Testis (tissue), 3 donors: ENCODE measurements around the gene LIPE. TPM values are rescaled to one million over a fixed set of nuclear protein-coding genes. Genes with fewer than 3 reads are reported as not detected.

Source experiments
- DNase-seq: peaks from one replicate; pipeline ENCODE4 v3.0.0-alpha.2; 2019
- H3K27ac ChIP-seq, 2 donors: fragments of 200-600 bp; sonication (generic); one replicate each; pipeline ENCODE4 v1.5.1; 2019
- H3K27me3 ChIP-seq: fragments of 200-600 bp; sonication (generic); one replicate; pipeline ENCODE4 v1.5.1; 2019
- H3K36me3 ChIP-seq: fragments of 200-600 bp; sonication (generic); one replicate; pipeline ENCODE4 v1.5.1; 2017; ENCODE audit warnings: low read depth; ENCODE audit errors: missing control alignments
- H3K4me1 ChIP-seq: fragments of 200-600 bp; sonication (generic); one replicate; pipeline ENCODE4 v1.5.1; 2019
- H3K4me3 ChIP-seq, 2 donors: fragments of 200-600 bp; sonication (generic); one replicate each; pipeline ENCODE4 v1.5.1; 2017 to 2019
- H3K9me3 ChIP-seq: fragments of 200-600 bp; sonication (generic); one replicate; pipeline ENCODE4 v1.5.1; 2017
- POLR2A ChIP-seq: fragments of 450-650 bp; IDR thresholded peaks from one replicate; pipeline ENCODE4 v1.6.1; 2017; ENCODE audit warnings: antibody characterized with exemption, mild to moderate bottlenecking, moderate library complexity
- WGBS, 2 donors: methylation state at CpG; one replicate each; pipeline ENCODE4 v1.1.5; 2018; 5-methylcytosine and 5-hydroxymethylcytosine counted together
- intact Hi-C: fragments of 100-400 bp; cut with DNase I; formaldehyde crosslinking; loops from one replicate; pipeline ENCODE4 v1.15.1; 2023; ENCODE audit warnings: low total_unique reads
- polyA plus RNA-seq: library from polyadenylated mRNA; stranded (reverse); fragments of 350-450 nt; fragmentation: Illumina TruSeq; extraction: RNeasy Lipid Tissue Mini Kit (QIAGEN cat#74804); gene quantifications from one replicate; pipeline ENCODE4 v1.2.3, GENCODE V29; 2014; ENCODE audit warnings: low read depth, low replicate concordance; ENCODE audit not compliant: insufficient read depth
- total RNA-seq, 2 donors: library from RNA; depleted of rRNA; stranded (reverse); fragments of >200 nt; gene quantifications; one replicate each; pipeline ENCODE4 v1.2.3, GENCODE V29; 2016
- TF ChIP-seq, protein P1 (sequence below), 3 experiments: fragments of 450-650 bp in 2 of 3; fragments of 200-600 bp in 1 of 3; sonication (generic) in 1 of 3; IDR thresholded peaks; one replicate each; pipeline ENCODE4 v1.5.1; 2016 to 2019; ENCODE audit warnings: antibody characterized with exemption in 3 of 3, mild to moderate bottlenecking in 2 of 3, moderate library complexity in 1 of 3

The LIPE gene
- total and polyA plus RNA-seq, 3 donors from 2014 or later = 49.2 to 131 (median 73.5) TPM

DNA sequence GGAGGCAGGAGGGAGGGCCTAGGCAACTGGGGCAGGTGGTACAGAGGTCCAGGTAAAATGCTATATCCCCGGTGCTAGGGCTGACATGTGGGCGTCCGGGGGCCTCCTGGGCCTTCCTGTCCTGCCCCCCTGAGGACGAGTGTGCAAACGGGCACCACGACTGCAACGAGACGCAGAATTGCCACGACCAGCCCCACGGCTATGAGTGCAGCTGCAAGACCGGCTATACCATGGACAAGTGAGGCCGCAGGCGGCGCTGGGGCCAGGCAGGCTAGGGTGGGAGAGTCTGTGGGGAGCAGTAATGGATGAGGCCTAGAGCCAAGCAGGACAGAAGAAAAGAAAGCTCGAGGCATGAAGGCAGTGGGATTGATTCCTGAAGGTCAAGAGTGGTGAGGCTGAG is 58.4 kb downstream of the LIPE start:
- H3K27ac ChIP-seq = no peak overlapping the region
- intact Hi-C loops = no loop called here
- no peak for TF ChIP-seq POLR2A
- TF ChIP-seq, protein P1, sequence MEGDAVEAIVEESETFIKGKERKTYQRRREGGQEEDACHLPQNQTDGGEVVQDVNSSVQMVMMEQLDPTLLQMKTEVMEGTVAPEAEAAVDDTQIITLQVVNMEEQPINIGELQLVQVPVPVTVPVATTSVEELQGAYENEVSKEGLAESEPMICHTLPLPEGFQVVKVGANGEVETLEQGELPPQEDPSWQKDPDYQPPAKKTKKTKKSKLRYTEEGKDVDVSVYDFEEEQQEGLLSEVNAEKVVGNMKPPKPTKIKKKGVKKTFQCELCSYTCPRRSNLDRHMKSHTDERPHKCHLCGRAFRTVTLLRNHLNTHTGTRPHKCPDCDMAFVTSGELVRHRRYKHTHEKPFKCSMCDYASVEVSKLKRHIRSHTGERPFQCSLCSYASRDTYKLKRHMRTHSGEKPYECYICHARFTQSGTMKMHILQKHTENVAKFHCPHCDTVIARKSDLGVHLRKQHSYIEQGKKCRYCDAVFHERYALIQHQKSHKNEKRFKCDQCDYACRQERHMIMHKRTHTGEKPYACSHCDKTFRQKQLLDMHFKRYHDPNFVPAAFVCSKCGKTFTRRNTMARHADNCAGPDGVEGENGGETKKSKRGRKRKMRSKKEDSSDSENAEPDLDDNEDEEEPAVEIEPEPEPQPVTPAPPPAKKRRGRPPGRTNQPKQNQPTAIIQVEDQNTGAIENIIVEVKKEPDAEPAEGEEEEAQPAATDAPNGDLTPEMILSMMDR (IDR thresholded peaks at IDR 0.05) = no peak
- H3K27me3 ChIP-seq = no peaks in the 10 kb centered on the region
- 91% methylated on average over 12 to 15 of the region's 15 CpGs for WGBS, 2 donors
- no peaks in the 10 kb centered on the region for H3K9me3 ChIP-seq
- no peak for DNase-seq
- no peaks in the 10 kb centered on the region for H3K4me1 ChIP-seq
- H3K36me3 ChIP-seq = no peaks in the 10 kb centered on the region
- no peak overlapping the region for H3K4me3 ChIP-seq

DNA sequence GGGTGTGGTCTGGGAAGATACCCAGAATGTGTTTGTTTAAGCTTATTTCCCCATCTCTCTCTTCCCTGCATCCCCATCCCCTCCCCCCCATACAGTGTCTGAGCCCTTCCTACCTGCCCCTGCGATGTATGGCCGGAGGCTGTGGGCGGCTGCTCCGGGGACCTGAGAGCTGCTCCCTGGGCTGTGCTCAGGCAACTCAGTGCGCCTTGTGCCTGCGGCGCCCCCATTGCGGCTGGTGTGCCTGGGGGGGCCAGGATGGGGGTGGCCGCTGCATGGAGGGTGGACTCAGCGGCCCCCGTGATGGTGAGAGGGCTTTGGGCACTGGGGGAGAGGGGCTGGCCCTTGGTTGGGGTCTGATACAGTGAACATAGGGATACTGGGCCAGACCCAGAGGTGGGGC is 58.8 kb downstream of the LIPE start:
- TF ChIP-seq, protein P1 (IDR thresholded peaks at IDR 0.05) = no peak
- TF ChIP-seq POLR2A = no peak

DNA sequence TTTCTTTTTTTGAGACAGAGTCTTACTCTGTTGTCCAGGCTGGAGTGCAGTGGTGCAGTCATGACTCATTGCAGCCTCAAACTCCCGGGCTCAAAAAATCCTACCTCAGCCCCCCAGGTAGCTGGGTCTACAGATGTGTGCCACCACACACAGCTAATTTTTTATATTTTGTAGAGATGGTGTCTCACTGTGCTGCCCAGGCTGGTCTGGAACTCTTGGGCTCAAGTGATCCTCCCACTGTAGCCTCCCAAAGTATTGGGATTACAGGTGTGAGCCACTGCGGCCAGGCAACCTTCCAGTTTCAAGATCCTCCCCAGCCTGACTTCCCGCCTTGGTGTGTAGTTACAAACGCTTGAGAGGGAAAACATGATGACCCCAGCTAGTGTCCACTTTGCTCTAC is 59.3 kb downstream of the LIPE start:
- no peak overlapping the region for H3K27ac ChIP-seq
- no peaks in the 10 kb centered on the region for H3K9me3 ChIP-seq
- intact Hi-C loops = no loop called here
- DNase-seq = no peak
- no peaks in the 10 kb centered on the region for H3K36me3 ChIP-seq
- TF ChIP-seq, protein P1 (IDR thresholded peaks at IDR 0.05) = no peak
- TF ChIP-seq POLR2A = no peak
- 85 to 92% methylated on average over 4 of the region's 4 CpGs for WGBS, 2 donors
- H3K4me3 ChIP-seq = no peak overlapping the region
- H3K27me3 ChIP-seq = no peaks in the 10 kb centered on the region
- no peaks in the 10 kb centered on the region for H3K4me1 ChIP-seq

More for the DNA sequence above, 58.8 kb downstream of the LIPE start:
- DNase-seq = no peak
- WGBS, 2 donors = 98% methylated on average over 10 of the region's 11 CpGs; no CpG with 5 or more reads in 1 of the 2 donors
- H3K4me1 ChIP-seq = no peaks in the 10 kb centered on the region
- no peaks in the 10 kb centered on the region for H3K36me3 ChIP-seq
- no peaks in the 10 kb centered on the region for H3K27me3 ChIP-seq
- H3K4me3 ChIP-seq = no peak overlapping the region
- intact Hi-C loops = no loop called here
- no peaks in the 10 kb centered on the region for H3K9me3 ChIP-seq
- H3K27ac ChIP-seq = no peak overlapping the region

DNA sequence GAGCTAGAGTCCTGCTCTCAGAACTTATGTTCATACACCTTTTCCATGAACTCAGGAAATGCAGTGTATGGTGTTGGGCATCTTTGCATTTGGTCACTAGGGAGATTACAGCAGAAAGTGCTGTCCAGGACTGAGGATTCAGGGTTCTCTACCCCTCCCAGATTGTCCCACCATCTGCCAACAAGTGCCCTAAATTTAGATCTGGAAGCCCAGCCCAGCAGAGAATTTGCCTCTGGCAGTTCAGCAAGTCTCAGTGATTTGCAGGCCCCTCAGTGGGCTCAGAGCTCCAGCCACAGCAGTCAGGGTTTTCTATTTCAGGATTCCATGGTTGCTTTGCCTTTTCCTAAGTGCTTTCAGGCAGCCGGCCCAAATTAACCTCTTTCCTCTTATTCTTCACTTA is 60.5 kb downstream of the LIPE start:
- no peak overlapping the region for H3K4me3 ChIP-seq
- no peak overlapping the region for H3K27ac ChIP-seq
- 78 to 83% methylated on average over 1 of the region's 1 CpG for WGBS, 2 donors
- no peak for DNase-seq
- no peaks in the 10 kb centered on the region for H3K4me1 ChIP-seq
- H3K36me3 ChIP-seq = no peaks in the 10 kb centered on the region
- TF ChIP-seq, protein P1 (IDR thresholded peaks at IDR 0.05) = no peak
- no peak for TF ChIP-seq POLR2A
- intact Hi-C loops = no loop called here
- no peaks in the 10 kb centered on the region for H3K9me3 ChIP-seq
- no peaks in the 10 kb centered on the region for H3K27me3 ChIP-seq

DNA sequence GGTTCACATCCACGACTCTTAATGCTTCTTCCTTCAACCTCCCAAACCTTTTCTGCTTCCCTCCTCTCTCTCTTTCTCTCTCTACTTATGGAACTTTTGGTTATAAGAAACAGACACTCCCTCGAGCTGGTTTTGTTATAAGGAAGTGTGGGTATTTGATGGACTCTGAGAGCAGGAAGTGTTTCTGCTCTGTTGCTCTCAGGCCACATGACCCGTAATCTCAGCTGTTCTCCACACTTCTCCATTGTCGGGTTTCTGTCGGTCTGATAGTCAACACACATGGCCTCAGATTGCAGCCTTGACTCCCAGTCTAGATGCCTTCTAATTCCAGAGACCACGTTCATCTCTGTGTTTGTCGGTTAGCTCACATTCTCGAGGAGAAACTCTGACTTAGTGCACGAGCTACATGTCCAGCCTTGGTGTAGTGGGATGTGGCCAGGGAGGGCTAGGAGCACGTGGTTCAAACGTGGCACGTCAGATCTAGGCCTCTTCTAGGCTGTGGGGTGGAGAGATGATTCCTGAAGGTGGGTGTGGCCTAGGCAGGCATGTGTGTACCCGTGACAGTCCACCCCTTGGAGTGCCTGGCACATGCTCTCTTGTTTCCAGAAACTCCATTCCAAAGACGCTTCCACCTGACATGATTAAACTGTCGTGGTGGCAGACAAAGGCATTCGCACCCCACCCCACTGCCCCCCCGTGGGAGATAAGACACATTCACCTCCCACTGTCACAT is 63.4 kb downstream of the LIPE start:
- Histone ChIP-seq H3K4me3 (no peak overlapping the region), H3K36me3 (no peaks in the 10 kb centered on the region), H3K27ac (no peak overlapping the region), H3K9me3 (no peaks in the 10 kb centered on the region), H3K4me1 (peaks cover 8% of the 10 kb centered on the region), H3K27me3 (no peaks in the 10 kb centered on the region)
- intact Hi-C loops = no loop called here
- no peak for DNase-seq
- TF ChIP-seq, protein P1 (IDR thresholded peaks at IDR 0.05) = no peak
- no peak for TF ChIP-seq POLR2A
- WGBS, 2 donors = 90 to 92% methylated on average over 16 to 17 of the region's 17 CpGs
